MV-4-11 (cell line): ENCODE results near the gene ZC3H7B.
"Not testable (repeated sequence)": the region's sequence is repeated elsewhere in the genome, so short reads cannot be mapped to it uniquely, and the experiment has no call there.

Source experiments
- DNase-seq: peaks from one replicate; lab custom pipeline; 2025; lab: John Stamatoyannopoulos, UW

ZC3H7B gene

DNA sequence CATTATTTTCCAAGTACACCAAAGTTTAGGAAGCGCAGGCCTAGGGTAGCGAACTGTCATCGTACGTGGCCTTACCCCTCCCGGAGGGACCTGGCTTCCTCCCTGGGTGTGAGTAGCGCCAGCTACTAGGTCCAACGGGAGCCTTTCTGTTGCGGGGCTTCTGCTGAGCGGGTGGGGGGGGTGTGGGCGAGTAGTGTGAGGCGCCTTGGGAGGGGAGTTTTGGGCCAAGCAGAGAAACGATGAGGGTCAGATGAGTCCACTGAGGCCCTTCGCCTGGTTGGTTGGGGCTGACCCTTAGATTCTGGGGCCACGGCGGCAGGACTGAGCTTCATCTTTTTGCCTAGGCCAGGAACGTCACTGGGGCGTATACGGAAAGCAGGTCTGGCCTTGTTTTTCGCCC, 81.3 kb downstream of the ZC3H7B start:
- DNase-seq, result no peak

DNA sequence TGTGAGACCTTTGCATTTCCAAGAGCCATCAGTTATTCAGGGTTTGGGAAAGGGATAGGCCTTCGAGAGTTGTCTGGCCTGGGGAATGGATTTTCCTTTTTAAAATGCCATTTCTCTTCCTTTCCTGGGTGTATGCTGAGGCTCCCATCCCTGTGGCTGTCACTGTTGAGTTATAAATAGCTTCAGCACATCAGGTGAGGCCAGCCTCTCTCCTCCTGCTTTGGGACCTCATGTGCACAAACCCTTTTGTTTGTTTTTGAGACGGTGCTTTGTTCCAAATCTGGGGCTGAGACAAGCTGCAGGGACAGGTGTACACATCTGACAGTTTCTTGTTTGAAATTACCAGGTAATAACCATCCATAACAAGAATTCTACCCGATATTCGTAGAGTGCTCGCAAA, 81.8 kb downstream of the ZC3H7B start:
- DNase-seq, result no peak

DNA sequence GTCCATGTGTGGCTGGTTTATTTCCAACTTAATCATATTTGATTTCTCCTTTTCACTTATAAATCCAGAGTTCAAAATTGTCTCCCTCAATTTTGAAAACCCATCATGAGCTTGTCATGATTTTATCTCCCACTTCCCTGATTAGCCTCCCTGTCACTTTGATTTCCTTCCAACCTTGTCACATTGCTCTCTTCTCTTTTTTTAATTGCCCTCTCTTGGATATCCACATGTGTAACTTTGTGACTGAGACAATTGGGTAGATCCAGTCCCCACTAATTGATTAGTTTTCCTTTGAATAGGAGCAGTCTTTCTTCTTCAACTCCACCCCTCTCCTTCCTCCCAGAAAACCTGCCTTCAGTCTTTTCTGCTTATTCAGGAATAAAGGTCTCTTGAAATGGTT, 82.8 kb downstream of the ZC3H7B start:
- no peak for DNase-seq

DNA sequence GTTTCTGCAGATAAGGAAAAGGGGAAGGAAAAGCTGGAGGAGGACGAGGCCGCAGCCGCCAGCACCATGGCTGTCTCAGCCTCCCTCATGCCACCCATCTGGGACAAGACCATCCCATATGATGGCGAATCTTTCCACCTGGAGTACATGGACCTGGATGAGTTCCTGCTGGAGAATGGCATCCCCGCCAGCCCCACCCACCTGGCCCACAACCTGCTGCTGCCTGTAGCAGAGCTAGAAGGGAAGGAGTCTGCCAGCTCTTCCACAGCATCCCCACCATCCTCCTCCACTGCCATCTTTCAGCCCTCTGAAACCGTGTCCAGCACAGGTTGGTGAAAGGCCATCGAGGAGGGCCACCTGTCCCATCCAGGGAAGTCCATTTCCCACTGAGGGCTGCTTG, 86.0 kb downstream of the ZC3H7B start:
- no peak for DNase-seq

DNA sequence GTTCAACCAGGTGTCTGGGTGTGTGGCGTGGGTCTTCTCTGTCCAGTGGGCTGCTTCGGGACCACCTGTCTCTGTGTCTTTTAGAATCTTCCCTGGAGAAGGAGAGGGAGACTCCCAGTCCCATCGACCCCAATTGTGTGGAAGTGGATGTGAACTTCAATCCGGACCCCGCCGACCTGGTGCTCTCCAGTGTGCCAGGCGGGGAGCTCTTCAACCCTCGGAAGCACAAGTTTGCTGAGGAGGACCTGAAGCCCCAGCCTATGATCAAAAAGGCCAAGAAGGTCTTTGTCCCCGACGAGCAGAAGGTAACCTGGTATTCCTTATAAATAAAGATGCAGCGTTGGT, 92.7 kb downstream of the ZC3H7B start:
- DNase-seq, result no peak

DNA sequence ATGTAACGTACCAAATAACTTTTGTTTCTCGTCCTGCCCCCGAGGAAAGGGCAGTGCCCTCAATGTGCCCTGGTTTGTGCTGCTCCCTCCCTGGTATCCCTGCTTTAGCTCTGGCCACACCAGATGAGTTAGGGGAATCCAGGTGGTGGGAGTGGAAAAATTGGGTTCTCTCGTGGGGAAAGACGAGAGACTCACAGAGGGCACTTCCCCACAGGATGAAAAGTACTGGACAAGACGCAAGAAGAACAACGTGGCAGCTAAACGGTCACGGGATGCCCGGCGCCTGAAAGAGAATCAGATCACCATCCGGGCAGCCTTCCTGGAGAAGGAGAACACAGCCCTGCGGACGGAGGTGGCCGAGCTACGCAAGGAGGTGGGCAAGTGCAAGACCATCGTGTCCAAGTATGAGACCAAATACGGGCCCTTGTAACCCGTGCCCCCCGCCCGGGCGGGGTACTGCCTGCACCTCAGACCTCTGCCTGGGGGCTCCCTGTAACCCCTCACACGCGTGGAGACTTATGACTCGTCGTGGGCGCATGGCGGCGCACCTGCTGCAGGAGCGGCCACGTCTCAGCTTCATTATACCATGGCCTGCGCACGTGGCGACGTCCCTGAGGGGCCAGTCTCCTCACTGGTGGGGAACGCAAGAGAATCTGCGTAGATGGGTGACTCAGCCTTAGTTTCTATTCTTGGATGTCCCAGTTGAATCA, 94.4 kb downstream of the ZC3H7B start:
- no peak for DNase-seq

DNA sequence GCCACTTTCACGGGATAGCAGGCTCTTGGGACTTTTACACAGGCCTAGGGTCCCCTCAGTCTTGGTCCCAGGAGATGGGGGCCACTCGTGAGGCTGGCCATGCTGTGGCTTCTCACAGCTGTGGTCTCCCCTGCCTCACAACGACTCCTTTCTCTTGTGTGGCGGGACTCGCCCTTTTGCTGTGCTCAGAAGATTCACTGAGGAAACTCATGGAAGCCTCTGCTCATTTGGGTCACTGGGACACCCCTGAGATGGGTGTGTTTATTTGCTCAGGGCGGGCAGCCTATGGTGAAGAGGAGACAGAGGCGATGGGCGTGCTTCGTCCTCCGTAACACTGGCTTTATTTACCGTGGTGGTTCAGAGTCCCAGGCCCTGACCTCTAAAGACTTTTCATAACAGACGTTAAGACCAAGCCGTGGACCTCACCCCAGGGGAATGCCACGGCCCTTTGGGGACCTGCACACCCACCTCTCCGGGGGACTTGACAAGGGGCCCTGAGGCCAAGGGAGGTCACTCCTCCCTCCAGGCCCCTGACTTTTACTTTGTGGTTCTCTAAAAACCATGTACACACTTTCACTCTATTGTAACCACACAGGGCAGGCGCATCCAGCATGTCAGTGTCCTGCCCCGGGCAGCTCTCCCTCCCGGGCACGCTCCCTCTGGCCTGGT, 96.0 kb downstream of the ZC3H7B start:
- DNase-seq, result no peak

DNA sequence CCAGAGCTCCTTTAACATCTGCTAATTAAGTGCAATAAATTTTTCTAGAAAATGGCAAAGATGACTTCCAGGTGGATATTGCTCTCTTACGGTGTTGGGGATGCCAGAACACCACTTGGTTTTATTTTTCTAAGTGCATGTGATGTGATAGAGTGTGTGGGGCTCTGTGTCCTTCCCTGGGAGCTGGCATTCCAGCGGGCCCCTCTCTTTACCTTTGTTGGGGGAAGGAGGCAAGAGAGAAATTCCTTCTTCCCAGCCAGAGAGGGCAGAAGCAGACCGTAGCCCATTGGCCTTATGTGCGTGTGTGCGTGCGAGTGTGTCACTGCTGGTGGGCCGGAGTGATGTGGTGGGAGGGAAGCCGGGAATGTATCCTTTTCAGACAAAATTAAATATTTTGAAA, 97.6 kb downstream of the ZC3H7B start:
- no peak for DNase-seq

DNA sequence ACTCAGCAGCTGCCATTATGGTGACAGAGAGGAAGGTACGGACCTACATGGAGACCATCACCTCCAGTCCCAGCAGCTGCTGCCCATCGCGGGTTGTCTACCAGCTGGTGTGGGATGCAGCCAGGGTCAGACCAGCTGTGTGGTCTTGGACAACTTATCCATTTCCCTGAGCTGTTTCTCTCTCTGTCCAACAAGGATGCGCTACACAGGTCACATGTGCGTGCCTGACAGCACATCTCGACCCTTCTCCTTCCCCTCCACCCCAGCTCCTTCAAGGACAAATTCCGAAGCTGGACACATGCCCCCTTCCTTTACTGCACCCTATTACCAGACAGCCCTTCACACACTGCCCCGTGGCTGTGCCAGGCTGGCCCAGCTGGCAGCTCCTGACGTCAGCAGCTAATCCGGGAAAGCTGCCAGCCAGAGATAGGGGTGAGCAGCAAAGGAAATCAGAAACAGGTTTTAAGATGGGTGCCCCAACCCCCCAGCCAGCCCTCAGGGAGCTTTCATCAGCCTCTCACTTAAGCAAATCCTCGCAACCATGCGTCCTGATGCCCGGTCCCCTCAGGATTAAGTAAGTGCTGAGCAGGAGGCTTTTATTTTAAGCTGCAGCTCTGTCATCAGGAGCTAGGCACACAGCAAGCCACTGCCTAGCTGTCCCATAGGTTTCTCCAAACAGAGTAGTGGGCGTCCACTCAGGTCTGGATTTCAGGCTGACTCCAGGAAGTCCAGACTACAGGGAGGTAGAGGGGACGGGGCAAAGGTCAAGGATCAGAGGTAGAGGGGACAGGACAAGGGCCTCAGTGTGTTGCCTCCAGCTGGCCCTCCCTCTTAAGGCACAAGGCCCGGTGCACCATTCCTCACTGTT, 100.7 kb downstream of the ZC3H7B start:
- no peak for DNase-seq

DNA sequence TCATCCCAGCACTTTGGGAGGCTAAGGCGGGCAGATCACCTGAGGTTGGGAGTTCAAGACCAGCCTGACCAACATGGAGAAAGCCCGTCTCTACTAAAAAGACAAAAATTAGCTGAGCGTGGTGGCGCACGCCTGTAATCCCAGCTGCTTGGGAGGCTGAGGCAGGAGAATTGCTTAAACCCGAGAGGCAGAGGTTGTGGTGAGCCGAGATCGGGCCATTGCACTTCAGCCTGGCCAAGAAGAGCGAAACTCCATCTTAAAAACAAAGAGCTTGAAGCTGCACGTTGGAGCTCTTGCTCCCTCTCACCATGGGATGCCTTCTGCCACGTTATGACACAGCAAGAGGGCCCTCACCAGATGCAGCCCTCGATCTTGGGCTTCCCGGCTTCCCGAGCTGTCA, 101.5 kb downstream of the ZC3H7B start:
- not testable (repeated sequence) for DNase-seq

DNA sequence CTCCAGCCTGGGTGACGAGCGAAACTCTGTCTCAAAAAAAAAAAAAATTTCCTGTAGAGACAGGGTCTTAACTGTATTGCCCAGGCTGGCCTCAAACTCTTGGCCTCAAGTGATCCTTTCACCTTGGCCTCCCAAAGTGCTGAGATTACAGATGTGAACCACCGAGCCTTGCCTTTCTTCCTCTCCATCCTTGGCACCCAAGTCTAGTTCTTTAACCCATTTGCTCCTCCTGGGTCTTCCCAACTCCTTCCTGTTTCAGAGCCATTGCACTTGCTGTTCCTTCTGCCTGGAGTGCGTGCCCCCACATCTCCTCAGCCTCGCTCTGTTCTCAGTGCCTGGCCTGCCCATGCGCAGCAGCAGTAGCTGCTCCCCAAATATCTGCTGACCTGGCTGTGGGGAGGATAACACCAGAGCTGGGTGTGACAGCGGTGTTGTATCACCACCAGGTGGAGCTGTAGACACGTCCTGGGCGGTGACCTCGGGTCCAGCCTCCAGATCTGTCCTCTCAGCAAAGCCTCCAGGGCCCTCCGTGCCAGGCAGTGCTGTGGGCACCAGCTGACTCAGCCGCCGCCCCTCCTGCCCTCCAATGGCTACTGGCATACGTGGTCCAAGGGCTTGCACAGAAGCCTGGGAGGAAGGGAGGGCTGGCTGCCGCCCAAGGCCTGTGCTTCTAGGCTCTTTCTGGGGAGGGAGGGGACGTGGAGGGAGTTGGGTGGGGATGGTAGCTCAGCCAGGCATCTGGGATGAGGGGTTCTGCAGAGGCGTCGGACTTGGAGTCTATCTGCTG, 102.4 kb downstream of the ZC3H7B start:
- peak; percentile 79 for DNase-seq

DNA sequence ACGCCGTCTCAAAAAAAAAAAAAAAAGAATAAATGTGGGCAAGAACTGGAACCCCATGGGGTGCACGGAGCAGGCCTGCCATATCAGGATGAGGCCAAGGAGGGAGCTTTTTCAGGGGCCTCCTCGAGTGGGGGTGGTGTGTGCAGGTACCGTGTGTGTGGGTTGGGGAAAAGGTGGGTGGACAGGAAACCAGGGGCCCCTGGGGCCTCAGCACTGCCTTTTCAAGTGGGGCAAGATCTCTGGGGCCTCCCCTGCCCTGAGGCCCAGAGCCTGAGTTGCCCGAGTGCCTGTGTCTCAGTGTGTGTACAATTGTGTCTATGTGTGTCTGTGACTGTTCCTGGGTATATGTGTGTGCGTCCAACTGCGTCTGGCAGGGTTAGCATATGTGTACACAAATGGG, 104.3 kb downstream of the ZC3H7B start:
- DNase-seq, result no peak

DNA sequence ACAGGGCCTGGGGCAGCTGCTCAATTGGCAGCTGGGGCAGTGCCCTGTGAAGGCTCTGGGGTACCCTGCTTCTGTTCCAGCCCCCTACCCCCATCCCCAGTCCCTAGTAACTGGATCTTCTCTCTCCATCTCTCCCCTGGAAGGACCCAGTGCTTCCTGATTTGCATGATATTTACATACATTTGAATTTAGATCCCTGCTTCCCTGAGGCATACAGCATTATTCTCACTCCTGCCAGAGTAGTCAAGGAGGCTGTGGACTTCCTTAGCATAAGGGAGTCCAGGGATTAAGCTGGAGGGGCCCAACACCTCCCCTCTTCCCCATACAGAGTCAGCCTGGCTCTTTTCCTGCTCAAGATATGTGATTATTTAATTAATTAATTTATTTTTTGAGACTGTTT, 105.1 kb downstream of the ZC3H7B start:
- no peak for DNase-seq

DNA sequence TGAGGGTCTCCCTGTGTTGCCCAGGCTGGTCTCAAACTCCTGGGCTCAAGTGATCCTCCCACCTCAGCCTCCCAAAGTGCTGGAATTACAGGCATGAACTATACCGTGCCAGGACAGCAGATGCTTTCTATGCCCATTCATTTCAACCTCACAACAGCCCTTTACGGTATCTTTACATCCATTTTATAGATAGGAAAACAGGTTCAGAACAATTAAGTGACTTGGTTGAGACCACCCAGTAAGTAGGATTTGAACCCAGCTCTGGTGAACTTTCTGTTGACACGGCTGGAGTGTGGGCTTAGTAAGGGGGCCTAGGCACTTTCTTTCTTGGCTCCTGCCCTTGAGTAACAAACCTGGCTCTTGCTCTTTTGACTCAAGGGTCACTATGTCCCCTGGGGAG, 106.1 kb downstream of the ZC3H7B start:
- DNase-seq, result no peak

DNA sequence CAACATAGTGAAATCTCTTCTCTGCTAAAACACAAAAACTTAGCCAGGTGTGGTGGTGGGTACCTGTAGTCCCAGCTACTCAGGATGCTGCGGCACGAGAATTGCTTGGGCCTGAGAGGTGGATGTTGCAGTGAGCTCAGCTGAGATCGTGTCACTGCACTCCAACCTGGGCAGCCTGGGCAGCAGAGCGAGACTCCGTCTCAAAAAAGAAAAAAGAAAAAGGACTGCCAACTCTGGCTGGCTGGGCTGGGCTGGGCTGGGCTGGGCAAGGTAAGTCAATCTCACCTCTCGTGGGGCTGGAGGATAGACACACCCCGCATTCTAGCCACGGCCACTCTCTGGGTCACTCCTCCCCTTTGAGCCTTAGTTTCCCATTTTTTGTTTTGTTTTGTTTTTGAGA, 107.3 kb downstream of the ZC3H7B start:
- DNase-seq, result no peak
